K562 (cell line): ENCODE measurements around the gene WDR20. TPM values are rescaled to one million over a fixed set of nuclear protein-coding genes. Genes with fewer than 3 reads are reported as not detected.

Experiments used
- ATAC-seq: fragments of 200-7000 bp; cut with Tn5 transposase; 3 replicates; pipeline ENCODE4 v1.9.1; 2020; ENCODE audit warnings: moderate library complexity
- BruUV-seq: library from RNA; stranded (reverse); fragments of 400-500 nt; replicated peaks from 2 replicates; lab custom pipeline; 2021; lab: Mats Ljungman, UMichigan
- CTCF ChIA-PET: fragments of 300-600 bp; formaldehyde crosslinking; extraction: SDS; loops from one replicate; lab custom pipeline; 2021; ENCODE audit warnings: low intra/inter-chr PET ratio; lab: Yijun Ruan, JAX
- POLR2A ChIA-PET: fragments of 300-600, 350-650 bp; sonication (Branson Sonifier 250); formaldehyde crosslinking; extraction: SDS; loops from one replicate; lab custom pipeline; 2021; ENCODE audit warnings: antibody characterized with exemption, inconsistent platforms; lab: Yijun Ruan, JAX
- DNase-seq, 4 experiments: peaks; one replicate each; pipeline versions ENCODE4 v3.0.0 to v3.0.0-alpha.2; 2011 to 2018; ENCODE audit warnings: low spot score in 3 of 4, mixed read lengths in 3 of 4; ENCODE audit errors: extremely low read depth in 1 of 4
- FAIRE-seq: peaks from 2 replicates; lab custom pipeline; 2011; peaks lifted over from hg19 to GRCh38; lab: Jason Lieb, UNC
- H2AFZ ChIP-seq: 2 replicates; pipeline ENCODE4 v1.6.0; 2011; ENCODE audit warnings: low read depth, low read length, control low read depth, inconsistent platforms
- H3K27ac ChIP-seq: fragments of 200-600 bp; 3 replicates; pipeline ENCODE4 v1.8.0; 2011; ENCODE audit warnings: low read depth, mild to moderate bottlenecking, control low read depth, inconsistent platforms, low read length, moderate library complexity, mixed read lengths; ENCODE audit errors: extremely low read depth
- H3K27me3 ChIP-seq, 2 experiments: fragments of 300-600 bp in 1 of 2; 2 replicates in 1 of 2; 3 replicates in 1 of 2; pipeline versions ENCODE4 v1.6.0 to v1.8.0; 2011; ENCODE audit warnings: inconsistent platforms in 2 of 2, low read length in 2 of 2, mild to moderate bottlenecking in 1 of 2, mixed read lengths in 1 of 2, moderate library complexity in 1 of 2; ENCODE audit not compliant: control insufficient read depth in 2 of 2, insufficient read depth in 2 of 2
- H3K36me3 ChIP-seq: fragments of 300-600 bp; 3 replicates; pipeline ENCODE4 v1.8.0; 2011; ENCODE audit warnings: mild to moderate bottlenecking, low read length, inconsistent platforms; ENCODE audit not compliant: control insufficient read depth, insufficient read depth
- H3K4me1 ChIP-seq, 2 experiments: fragments of 200-600 bp in 1 of 2; replicated peaks in 1 of 2; 2 replicates in 1 of 2; 3 replicates in 1 of 2; pipeline versions ENCODE4 v1.5.1 to v1.8.0; 2011; ENCODE audit warnings: inconsistent platforms in 2 of 2, low read length in 2 of 2, mild to moderate bottlenecking in 1 of 2, mixed read lengths in 1 of 2, moderate library complexity in 1 of 2; ENCODE audit not compliant: control insufficient read depth in 2 of 2, insufficient read depth in 2 of 2
- H3K4me2 ChIP-seq: 2 replicates; pipeline ENCODE4 v1.6.1; 2011; ENCODE audit warnings: low read length, control low read depth, inconsistent platforms, mixed read lengths; ENCODE audit not compliant: insufficient read depth
- H3K4me3 ChIP-seq: fragments of 200-600 bp; sonication (generic), shearing (Covaris generic); 2 replicates; pipeline ENCODE4 v1.5.1; 2016; ENCODE audit warnings: control low read depth, inconsistent platforms
- H3K79me2 ChIP-seq: fragments of 200-600 bp; 3 replicates; pipeline ENCODE4 v1.8.0; 2011; ENCODE audit warnings: low read length, inconsistent platforms; ENCODE audit not compliant: control insufficient read depth, insufficient read depth
- H3K9ac ChIP-seq, 2 experiments: 2 replicates each; pipeline versions ENCODE4 v1.6.0 to v1.6.1; 2011; ENCODE audit warnings: low read depth in 2 of 2, low read length in 2 of 2, control low read depth in 1 of 2, inconsistent platforms in 1 of 2, mild to moderate bottlenecking in 1 of 2, mixed read lengths in 1 of 2; ENCODE audit not compliant: insufficient read depth in 1 of 2
- H3K9me1 ChIP-seq: one replicate; pipeline ENCODE4 v1.6.0; 2011; ENCODE audit warnings: inconsistent platforms, mild to moderate bottlenecking, low read length, moderate library complexity; ENCODE audit not compliant: control insufficient read depth, insufficient read depth
- H3K9me3 ChIP-seq: replicated peaks from 2 replicates; pipeline ENCODE4 v1.5.1; 2011; ENCODE audit warnings: low read depth, low read length, inconsistent platforms; ENCODE audit not compliant: control insufficient read depth, insufficient read depth
- H4K20me1 ChIP-seq: replicated peaks from 2 replicates; pipeline ENCODE4 v1.6.1; 2011; ENCODE audit warnings: low read length, inconsistent platforms, mixed read lengths; ENCODE audit not compliant: control insufficient read depth, insufficient read depth
- ARID2 ChIP-seq: fragments of 450-650 bp; IDR thresholded peaks from 2 replicates; pipeline ENCODE4 v1.6.1; 2017; ENCODE audit warnings: antibody characterized with exemption, mild to moderate bottlenecking
- JUN ChIP-seq, 2 experiments: sonication (generic) in 1 of 2; formaldehyde crosslinking in 1 of 2; IDR thresholded peaks; 2 replicates each; pipeline versions ENCODE4 v1.6.1 to v1.8.0; 2012 to 2022; ENCODE audit warnings: borderline replicate concordance in 2 of 2, mild to moderate bottlenecking in 2 of 2, improper control_type of control experiment in 1 of 2, low read depth in 1 of 2, low read length in 1 of 2, missing genetic modification reagents in 1 of 2
- LCOR ChIP-seq: sonication (generic); formaldehyde crosslinking; IDR thresholded peaks from 2 replicates; pipeline ENCODE4 v1.8.0; 2022; ENCODE audit warnings: mild to moderate bottlenecking, missing genetic modification reagents
- MTA3 ChIP-seq: fragments of 450-650 bp; formaldehyde crosslinking; IDR thresholded peaks from 2 replicates; pipeline ENCODE4 v1.6.1; 2017; ENCODE audit warnings: mild to moderate bottlenecking, borderline replicate concordance
- NFIC ChIP-seq: fragments of 450-650 bp; IDR thresholded peaks from 2 replicates; pipeline ENCODE4 v1.6.1; 2017; ENCODE audit warnings: mild to moderate bottlenecking, inconsistent platforms
- POLR2AphosphoS2 ChIP-seq: IDR thresholded peaks from 2 replicates; pipeline ENCODE4 v1.6.1; 2012; ENCODE audit warnings: low read length, improper control_type of control experiment
- POLR2G ChIP-seq: fragments of 200-400 bp; formaldehyde crosslinking; IDR thresholded peaks from 2 replicates; pipeline ENCODE4 v1.6.1; 2017; ENCODE audit warnings: low read depth, mild to moderate bottlenecking, antibody characterized with exemption, low read length, moderate library complexity
- SMARCE1 ChIP-seq: fragments of 450-650 bp; IDR thresholded peaks from 2 replicates; pipeline ENCODE4 v1.7.1; 2016; ENCODE audit warnings: mild to moderate bottlenecking
- ZNF436 ChIP-seq: fragments of 250-450, 450-650 bp; sonication (Bioruptor Pico); formaldehyde crosslinking; IDR thresholded peaks from 2 replicates; pipeline ENCODE4 v1.7.0; 2020; ENCODE audit warnings: mild to moderate bottlenecking
- ZNF584 ChIP-seq: fragments of 200-800 bp; sonication (Bioruptor generic); IDR thresholded peaks from 2 replicates; pipeline ENCODE4 v1.6.1; 2016; ENCODE audit warnings: low read depth, mild to moderate bottlenecking, missing genetic modification characterization, missing compliant biosample characterization
- in situ Hi-C: fragments of 300-500 bp; cut with MboI; formaldehyde crosslinking; loops from 4 replicates; pipeline ENCODE4 v1.15.0; 2018; ENCODE audit warnings: inconsistent platforms, mixed read lengths
- intact Hi-C: fragments of 100-400 bp; cut with micrococcal nuclease; formaldehyde crosslinking; loops from 2 replicates; pipeline ENCODE4 v1.14.2; 2022
- polyA plus RNA-seq, 8 experiments: library from polyadenylated mRNA; depleted of rRNA in 4 of 8; stranded (reverse) in 5 of 8; unstranded in 3 of 8; fragments of >200 nt; fragmentation: Nextera tagmentation in 2 of 8; fragmentation: Illumina TruSeq in 1 of 8; extraction: Ambion mirVana in 2 of 8; extraction: Trizol in 1 of 8; gene quantifications; 2 replicates each; pipeline versions ENCODE4 v1.2.1 to v1.2.3, GENCODE V29; 2011 to 2014; ENCODE audit warnings: inconsistent platforms in 1 of 8, missing spikeins in 1 of 8
- total RNA-seq, 7 experiments: library from RNA; depleted of rRNA in 6 of 7; stranded (reverse); fragments of >200 nt in 6 of 7; fragmentation: Illumina TruSeq in 2 of 7; extraction: Trizol in 2 of 7; gene quantifications; 2 replicates each; pipeline versions ENCODE4 v1.2.1 to v1.2.3, GENCODE V29; 2011 to 2021; ENCODE audit warnings: low replicate concordance in 1 of 7
- TF ChIP-seq, protein P1 (sequence below): sonication (generic); formaldehyde crosslinking; IDR thresholded peaks from 2 replicates; pipeline ENCODE4 v1.9.0; 2022; ENCODE audit warnings: mild to moderate bottlenecking, missing genetic modification reagents
- TF ChIP-seq, protein P2 (sequence below): fragments of 250-450 bp; sonication (Bioruptor Pico); IDR thresholded peaks from 2 replicates; pipeline ENCODE4 v1.5.0; 2021
- TF ChIP-seq, protein P3 (sequence below): sonication (generic); formaldehyde crosslinking; IDR thresholded peaks from 2 replicates; pipeline ENCODE4 v1.8.0; 2023; ENCODE audit warnings: mild to moderate bottlenecking, missing genetic modification reagents
- TF ChIP-seq, protein P4 (sequence below): fragments of 450-650 bp; IDR thresholded peaks from 2 replicates; pipeline ENCODE4 v1.6.1; 2014; ENCODE audit warnings: low read depth, mild to moderate bottlenecking, moderate library complexity, borderline replicate concordance

Gene WDR20
- total and polyA plus RNA-seq, 9 of the 15 experiments (the other 6 are each of a cell fraction or from before 2014, with no cell fraction given): 7.0 to 15.3 (median 11.8) TPM

DNA sequence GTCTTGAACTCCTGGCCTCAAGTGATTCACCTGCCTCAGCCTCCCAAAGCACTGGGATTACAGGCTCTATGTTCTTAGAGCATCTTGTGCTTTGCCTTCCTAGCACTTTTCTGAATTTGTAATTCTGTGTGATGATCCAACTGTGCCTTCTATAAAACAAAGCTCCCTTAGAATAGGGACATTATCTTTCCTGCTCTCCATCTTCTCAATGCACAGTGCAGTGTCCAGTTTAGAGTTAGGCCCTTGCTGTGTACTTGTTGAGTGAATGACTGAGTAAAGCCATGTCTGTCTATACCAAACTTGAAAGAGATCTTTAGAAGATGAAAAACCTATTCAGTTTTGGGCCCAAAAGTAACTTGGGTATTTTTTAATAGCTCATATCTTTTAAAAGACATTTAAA is 5.2 kb downstream of the WDR20 start:
- Histone ChIP-seq H4K20me1 (peaks cover 10% of the 10 kb centered on the region; the same call in 1 of the 2 replicates), H3K27ac (no peak overlapping the region), H2AFZ (no peak overlapping the region), H3K9me3 (no peaks in the 10 kb centered on the region), H3K79me2 (peaks cover 84% of the 10 kb centered on the region), H3K9ac (no peak overlapping the region), H3K4me1 (peaks cover 3 to 5% of the 10 kb centered on the region in 2 experiments; a peak in 4 of 5 replicates), H3K36me3 (peaks cover 6% of the 10 kb centered on the region; the same call in 1 of the 3 replicates), H3K27me3 (no peaks in the 10 kb centered on the region), H3K4me3 (no peak overlapping the region), H3K4me2 (no peak overlapping the region), H3K9me1 (no peaks in the 10 kb centered on the region)
- no peak for DNase-seq
- CTCF ChIA-PET: no interaction called here
- in situ Hi-C loops: no loop called here
- POLR2A ChIA-PET: interaction anchor here (2.5 kb wide), 1 partner anchor 9 kb away, joined by 9 read pairs; no protein-coding TSS in a partner anchor
- ATAC-seq: no peak
- TF ChIP-seq, protein P1, sequence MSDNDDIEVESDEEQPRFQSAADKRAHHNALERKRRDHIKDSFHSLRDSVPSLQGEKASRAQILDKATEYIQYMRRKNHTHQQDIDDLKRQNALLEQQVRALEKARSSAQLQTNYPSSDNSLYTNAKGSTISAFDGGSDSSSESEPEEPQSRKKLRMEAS: no peak
- no peak for TF ChIP-seq LCOR (CRISPR knock-in tag)
- no peak for TF ChIP-seq ZNF584 (CRISPR knock-in tag)
- TF ChIP-seq, protein P2, sequence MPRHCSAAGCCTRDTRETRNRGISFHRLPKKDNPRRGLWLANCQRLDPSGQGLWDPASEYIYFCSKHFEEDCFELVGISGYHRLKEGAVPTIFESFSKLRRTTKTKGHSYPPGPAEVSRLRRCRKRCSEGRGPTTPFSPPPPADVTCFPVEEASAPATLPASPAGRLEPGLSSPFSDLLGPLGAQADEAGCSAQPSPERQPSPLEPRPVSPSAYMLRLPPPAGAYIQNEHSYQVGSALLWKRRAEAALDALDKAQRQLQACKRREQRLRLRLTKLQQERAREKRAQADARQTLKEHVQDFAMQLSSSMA (CRISPR knock-in tag): no peak
- no peak for TF ChIP-seq POLR2AphosphoS2
- TF ChIP-seq, protein P3, sequence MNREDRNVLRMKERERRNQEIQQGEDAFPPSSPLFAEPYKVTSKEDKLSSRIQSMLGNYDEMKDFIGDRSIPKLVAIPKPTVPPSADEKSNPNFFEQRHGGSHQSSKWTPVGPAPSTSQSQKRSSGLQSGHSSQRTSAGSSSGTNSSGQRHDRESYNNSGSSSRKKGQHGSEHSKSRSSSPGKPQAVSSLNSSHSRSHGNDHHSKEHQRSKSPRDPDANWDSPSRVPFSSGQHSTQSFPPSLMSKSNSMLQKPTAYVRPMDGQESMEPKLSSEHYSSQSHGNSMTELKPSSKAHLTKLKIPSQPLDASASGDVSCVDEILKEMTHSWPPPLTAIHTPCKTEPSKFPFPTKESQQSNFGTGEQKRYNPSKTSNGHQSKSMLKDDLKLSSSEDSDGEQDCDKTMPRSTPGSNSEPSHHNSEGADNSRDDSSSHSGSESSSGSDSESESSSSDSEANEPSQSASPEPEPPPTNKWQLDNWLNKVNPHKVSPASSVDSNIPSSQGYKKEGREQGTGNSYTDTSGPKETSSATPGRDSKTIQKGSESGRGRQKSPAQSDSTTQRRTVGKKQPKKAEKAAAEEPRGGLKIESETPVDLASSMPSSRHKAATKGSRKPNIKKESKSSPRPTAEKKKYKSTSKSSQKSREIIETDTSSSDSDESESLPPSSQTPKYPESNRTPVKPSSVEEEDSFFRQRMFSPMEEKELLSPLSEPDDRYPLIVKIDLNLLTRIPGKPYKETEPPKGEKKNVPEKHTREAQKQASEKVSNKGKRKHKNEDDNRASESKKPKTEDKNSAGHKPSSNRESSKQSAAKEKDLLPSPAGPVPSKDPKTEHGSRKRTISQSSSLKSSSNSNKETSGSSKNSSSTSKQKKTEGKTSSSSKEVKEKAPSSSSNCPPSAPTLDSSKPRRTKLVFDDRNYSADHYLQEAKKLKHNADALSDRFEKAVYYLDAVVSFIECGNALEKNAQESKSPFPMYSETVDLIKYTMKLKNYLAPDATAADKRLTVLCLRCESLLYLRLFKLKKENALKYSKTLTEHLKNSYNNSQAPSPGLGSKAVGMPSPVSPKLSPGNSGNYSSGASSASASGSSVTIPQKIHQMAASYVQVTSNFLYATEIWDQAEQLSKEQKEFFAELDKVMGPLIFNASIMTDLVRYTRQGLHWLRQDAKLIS (CRISPR knock-in tag): no peak
- no peak for TF ChIP-seq SMARCE1
- no peak for TF ChIP-seq NFIC
- TF ChIP-seq ARID2: no peak
- TF ChIP-seq MTA3: no peak
- no peak for TF ChIP-seq POLR2G
- no peak for TF ChIP-seq JUN (IDR thresholded peaks at IDR 0.05; ENCODE audit: borderline replicate concordance, low read depth, low read length)
- no peak for TF ChIP-seq JUN (CRISPR knock-in tag; IDR thresholded peaks at IDR 0.05; ENCODE audit: borderline replicate concordance)
- TF ChIP-seq ZNF436 (CRISPR knock-in tag): no peak
- TF ChIP-seq, protein P4, sequence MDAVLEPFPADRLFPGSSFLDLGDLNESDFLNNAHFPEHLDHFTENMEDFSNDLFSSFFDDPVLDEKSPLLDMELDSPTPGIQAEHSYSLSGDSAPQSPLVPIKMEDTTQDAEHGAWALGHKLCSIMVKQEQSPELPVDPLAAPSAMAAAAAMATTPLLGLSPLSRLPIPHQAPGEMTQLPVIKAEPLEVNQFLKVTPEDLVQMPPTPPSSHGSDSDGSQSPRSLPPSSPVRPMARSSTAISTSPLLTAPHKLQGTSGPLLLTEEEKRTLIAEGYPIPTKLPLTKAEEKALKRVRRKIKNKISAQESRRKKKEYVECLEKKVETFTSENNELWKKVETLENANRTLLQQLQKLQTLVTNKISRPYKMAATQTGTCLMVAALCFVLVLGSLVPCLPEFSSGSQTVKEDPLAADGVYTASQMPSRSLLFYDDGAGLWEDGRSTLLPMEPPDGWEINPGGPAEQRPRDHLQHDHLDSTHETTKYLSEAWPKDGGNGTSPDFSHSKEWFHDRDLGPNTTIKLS: no peak
- FAIRE-seq: no peak
- no TSS peak for BruUV-seq
- intact Hi-C loops: no loop called here
